ENCODE data around the gene NR1H3.

The NR1H3 gene

DNA sequence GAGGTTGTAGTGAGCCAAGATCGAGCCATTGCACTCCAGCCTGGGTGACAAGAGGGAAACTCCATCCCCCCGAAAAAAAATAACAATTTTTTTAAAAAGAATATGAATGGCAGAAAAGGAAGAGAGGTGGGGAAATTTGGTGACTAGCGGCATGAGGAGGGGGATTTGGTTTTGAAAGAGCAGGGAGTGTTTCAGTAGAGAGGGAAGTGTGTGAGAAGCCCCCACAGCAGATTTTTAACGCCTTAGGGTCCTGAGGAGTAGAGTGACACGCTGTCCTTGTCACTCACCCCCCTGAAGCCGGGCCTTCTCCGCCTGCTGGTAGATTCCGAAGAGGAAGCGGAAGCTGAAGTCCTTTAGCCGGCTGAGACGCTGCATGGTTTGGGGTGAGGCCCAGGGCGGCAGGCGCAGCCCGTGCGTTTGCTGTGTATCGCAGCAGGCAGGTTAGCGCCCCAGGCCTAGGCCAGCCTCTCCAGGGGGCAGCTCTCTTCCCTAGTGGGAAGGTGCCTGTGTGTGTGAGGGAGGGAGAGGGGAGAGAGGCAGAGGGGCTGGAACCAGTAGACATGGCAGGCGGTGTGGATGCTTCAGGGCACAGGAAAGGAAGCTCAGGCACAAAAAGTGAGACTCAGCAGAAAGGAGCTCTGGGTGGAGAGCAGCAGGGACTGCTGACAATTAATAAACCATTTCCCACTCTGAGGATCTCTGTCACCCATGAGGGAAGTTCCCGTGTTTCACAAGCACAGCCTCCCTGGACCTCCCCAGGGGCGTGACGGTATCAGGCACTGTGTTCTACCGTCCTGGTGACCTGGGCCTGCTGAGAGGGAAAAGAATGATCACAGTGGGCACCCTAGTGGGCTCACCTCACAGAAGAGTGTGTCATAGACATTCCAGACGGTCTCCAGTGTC is 13.1 kb upstream of the NR1H3 start:
- DNase-seq: peak; percentile 2 to 22

DNA sequence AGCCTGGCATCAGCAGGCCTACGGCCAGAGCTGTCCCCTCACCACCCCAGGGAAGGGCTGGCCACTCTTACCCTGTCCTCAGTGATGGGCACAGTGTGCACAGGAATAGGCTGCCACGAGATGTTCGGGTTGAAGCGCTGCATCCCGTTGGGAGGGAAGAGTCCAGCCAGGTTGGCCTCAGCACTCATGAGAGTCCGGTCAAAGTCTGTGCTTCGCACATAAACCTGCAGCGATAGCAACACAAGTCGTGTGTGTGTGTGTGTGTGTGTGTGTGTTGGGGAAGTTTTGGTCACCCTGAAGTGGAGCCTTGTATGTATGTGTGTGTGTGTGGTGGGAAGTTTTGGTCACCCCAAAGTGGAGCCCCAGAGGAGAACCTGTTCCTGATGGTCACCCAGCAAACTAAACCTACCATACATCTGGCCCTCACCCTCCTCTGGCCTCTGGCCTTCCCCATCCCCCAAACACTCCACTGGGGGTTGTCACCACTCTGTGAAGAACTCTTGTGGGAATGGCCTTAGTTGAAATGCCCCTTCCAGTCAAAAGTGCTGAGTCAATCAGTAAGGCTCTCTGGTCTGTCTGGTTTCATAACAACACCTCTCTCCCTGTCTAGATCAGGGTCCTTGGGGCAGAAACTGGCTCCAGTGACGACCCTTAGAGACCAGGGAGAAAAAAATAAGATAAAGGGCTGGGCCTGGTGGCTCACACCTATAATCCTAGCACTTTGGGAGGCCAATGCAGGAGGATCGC is 12.0 kb upstream of the NR1H3 start:
- no peak for DNase-seq

DNA sequence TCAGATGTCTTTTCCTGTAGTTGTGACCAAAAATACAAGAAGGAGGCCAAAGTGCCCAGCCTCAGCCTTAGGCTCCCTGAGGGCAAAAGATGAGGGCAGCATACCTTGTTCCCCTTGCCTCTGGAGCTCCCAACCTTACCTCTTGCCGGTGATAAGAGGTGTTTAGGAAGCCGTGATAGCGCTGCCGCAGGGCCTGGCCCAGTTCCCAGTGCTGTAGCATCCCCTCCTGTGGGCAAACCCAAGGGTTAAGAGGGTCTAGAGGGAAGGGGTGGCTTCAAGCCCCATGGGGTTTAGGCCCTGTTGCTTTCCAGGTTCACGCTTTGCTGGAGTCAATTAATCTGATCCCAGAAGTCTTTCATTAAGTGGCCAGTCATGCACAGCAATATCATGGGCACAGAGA is 10.3 kb upstream of the NR1H3 start:
- DNase-seq: no peak

DNA sequence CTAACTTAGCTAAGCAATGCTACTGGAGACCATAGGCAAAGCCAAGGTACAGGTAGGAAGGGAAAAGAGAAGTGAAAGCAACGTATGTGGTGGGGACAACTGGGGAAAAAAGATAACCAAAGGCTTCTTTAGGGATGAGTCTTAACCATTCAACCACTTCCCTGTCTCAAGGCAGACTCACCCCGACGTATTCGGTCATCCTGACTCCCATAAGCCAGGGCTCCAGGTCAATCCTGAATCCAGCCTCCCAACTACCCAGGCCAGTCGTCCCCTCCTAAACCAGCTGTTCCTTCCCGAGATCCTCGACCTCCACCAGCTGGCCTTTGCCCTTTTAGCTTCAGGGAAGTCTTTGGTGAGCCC is 9.5 kb upstream of the NR1H3 start:
- no peak for DNase-seq

DNA sequence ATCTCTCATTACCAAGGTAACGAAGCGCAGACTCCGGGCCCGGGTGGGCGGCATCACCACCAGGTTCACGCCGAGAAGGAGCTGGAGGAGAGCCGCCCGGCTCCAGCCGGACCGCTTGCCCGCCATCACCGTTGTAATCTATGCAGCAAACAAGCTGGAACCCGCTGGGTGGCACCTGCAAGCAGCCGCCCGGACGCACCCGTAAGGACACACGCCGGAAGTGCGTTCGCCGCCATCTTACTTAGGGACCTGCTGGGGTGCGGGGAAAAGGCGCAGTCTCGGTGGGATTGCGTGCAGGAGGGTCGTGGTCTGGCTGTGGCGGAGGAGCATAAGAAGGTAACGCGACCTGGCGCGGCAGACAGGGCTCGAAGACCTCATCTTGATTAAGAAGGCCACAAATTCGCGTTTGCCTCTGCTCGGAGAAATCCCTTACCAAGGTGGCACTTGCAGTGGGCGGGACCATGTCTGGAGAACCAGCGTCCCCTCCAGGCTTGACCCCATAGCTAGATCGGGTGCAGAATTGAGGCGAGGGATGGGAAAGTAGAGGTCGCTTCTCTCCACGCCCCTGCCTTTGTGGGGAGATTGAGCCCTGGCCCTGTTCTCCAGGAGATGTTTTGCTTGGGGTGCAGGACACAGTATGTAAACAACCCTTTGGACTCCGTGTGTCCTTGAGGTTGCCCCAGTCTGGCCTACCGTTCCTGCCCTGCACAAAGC is 9.0 kb upstream of the NR1H3 start, which contains the start of gene ACP2:
Gene ACP2 (minus strand): TSS at position 151 of the 714 bp plus-strand sequence. CDS start 25 bp downstream, at position 126.
- DNase-seq: peak; percentile 87 to 89

DNA sequence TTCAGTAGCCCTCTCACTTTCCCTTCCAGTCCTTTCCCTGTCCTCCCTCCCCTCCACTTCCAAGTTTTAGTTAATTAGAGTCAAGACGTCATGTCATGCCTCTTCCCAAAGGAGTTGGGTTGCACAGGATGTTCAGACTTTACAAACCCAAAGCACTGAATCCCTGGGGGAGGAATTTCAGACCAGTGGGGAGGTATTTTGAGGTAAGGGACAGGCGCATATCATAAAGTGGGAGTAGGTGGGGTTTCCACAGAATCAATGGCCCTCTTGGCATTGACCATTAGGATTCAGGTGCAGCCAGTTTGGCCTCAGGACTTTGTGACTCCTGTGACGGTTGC is 8.4 kb upstream of the NR1H3 start:
- no peak for DNase-seq

DNA sequence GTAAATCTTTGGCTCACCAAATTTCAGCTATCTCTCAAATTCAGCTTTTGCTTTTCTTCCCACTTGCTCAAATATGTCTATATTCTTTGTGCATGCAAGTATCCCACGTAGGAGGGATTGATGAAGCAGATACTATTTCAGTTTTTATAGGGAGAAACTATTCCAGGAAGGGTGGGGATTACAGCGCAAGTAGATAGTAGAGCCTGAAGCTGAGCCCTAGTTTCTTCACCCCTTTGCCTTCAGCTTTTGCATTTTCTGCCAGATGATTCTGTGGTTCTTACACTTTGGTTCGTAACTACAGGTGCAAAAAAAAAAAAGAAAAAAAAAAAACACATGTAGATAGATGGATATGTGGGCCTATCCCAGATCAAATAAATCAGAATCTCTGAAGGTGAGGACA is 6.0 kb upstream of the NR1H3 start:
- DNase-seq: no peak

DNA sequence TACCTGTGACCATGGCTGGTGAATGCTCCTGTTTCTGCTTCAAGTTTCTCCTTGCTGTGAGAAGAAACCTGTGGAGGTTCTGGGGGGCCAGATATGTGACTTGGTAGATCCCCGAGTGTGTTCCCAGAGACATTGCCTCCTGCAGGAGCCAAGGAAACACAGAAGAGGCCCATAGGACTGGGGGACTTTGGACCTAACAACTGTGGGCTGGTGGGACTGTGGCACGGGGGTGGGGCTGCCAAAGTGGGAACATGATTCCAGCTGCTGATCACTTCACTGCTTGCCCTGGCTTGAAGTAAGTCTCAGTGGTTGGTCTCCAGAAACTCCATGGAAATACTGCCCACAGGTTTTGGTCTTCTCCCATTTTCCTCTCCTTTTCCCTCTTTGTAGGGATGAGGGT is 4.1 kb upstream of the NR1H3 start:
- no peak for DNase-seq

DNA sequence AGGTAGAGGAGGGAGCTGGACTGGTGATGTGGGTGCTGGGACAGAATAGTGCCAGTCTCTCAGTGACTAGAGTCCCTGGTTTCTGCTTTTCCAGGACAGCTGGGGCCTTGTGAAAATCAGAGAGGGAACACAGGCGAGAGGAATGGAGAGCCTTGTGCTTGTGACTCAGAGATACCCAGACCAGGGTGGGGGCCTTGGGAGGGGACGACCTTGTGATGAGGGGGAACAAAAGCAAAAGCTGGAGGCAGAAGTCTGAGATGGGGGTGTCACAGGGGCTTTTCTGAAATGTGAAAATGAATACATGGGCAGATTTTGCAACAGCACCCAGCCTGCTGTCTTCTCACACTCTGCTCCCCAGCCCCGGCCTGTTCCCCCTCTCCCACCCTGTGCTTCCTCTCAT is 3.4 kb upstream of the NR1H3 start:
- peak in 1 of 2 donors; percentile 14 for DNase-seq

DNA sequence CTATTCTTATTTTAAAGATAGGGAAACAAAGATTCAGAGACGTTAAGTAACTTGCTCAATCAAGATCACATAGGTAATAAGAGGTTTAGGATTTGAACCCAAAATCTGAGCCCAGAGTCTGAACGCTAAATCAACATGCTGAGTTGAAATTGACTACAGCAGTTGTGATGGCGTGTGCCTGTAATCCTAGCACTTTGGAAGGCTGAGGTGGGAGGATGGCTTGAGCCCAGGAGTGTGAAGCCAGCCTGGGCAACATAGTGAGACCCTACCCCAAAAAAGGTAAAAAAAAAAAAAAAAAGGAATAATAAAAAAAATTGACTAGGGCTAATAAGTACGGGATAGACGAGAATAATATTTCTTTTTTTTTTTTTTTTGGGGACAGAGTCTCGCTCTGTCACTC is 1.4 kb upstream of the NR1H3 start:
- DNase-seq: no peak

DNA sequence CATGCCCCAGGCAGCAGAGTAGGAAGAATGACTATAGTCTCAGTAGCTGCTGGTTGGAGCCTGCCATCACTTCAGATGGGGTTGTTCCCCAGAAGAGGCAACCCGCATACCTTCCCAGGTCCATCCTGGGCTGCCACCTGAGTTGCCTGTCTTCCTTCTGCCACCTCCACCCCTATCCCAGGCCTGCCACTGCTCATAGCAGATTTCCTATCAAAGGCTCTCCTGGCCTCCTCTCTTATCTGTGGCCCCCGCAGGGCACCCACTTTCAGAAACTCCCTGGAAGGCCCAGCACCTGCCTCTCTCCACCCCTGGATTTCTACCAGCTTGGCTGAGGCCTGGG is 649 bp upstream of the NR1H3 start:
- no peak for DNase-seq

DNA sequence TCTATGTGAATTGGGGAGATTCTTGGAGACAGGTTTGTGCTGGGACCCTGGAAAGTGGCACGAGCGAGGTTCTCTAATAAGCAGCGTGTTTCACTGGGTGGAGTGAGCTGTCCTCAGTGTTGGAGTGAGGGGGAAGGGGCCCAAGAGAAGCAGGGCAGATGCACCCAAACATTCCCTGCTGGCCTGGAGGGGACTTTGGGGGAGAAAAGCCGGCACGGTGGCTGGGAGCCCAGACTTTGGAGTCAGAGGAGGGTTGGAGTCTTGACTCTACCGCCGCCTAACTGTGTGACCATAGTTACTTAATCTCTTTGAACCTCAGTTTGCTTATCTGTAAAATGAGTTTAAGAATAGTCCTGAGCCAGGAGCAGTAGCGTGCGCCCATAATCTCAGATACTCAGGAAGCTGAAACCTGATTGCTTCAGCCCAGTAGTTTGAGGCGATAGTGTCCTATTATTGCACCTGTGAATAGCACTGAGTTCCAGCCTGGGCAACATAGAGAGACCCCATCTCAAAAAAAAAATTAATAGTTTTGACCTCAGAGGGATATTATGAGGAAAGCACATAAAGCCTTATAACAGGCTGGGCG is 614 bp downstream of the NR1H3 start:
- no peak for DNase-seq

DNA sequence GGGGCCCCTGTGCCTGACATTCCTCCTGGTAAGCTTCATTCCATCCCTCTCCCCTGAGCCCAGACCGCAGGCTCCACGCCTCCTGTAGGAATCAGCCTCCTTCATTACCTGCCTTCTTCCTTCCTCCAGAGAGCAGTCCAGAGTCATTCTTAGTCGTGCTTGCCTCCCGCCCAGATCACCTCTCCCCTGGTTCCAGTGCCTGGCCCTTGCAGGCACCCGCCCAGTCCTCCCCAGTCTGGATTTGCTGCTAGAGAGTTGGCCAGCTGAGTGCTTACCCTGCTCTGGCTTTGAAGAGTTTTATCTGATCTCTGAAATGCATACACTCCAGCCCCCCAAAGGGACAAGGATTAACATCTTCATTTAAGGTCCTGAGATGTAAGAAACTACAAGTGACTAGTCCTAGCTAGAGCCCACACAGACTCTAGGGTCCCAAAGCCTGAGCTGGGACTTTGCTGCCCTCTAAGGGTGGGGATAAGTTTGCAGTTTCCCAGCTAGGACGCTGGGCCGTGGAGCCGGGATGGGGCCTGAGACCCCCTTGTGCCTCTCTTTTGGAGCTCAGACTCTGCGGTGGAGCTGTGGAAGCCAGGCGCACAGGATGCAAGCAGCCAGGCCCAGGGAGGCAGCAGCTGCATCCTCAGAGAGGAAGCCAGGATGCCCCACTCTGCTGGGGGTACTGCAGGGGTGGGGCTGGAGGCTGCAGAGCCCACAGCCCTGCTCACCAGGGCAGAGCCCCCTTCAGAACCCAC is 1.6 kb downstream of the NR1H3 start:
- DNase-seq: peak; percentile 31 to 32

DNA sequence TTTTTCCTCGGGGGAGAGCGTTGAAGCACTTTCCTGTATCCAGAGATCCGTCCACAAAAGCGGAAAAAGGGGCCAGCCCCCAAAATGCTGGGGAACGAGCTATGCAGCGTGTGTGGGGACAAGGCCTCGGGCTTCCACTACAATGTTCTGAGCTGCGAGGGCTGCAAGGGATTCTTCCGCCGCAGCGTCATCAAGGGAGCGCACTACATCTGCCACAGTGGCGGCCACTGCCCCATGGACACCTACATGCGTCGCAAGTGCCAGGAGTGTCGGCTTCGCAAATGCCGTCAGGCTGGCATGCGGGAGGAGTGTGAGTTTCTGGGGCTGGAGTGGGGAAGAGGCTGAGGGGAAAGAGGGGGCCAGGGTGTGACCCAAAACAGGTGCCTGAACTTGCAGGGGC is 2.6 kb downstream of the NR1H3 start:
- DNase-seq: no peak

DNA sequence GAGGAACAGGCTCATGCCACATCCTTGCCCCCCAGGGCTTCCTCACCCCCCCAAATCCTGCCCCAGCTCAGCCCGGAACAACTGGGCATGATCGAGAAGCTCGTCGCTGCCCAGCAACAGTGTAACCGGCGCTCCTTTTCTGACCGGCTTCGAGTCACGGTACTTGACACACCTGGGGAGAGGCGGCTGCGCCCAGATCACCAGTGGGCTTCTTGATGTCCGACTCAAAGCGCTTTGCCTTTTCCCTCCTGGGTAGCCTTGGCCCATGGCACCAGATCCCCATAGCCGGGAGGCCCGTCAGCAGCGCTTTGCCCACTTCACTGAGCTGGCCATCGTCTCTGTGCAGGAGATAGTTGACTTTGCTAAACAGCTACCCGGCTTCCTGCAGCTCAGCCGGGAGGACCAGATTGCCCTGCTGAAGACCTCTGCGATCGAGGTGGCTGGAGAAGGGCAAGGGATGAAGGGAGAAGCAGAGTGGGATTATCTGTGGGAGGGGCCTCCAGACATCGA is 3.5 kb downstream of the NR1H3 start:
- DNase-seq: no peak

DNA sequence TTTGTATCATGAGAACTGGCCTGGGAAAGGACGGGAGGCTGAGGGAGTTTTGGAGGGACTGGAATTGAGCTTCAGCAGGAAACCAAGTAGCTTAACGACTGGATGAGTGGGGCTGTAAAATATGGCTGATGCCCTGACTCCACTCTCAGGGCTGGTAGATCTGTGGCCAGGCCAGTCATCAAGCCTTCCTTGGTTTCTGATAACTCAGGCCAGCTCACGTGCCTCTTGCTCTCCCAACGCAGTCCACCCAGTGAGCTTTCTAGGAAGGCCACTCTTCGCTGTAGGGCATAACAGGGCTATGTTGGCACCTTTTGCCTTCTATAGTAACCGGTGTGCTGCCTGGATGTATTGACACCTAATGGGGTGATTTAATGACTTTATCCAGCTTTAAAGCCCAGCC is 6.3 kb downstream of the NR1H3 start:
- no peak for DNase-seq

DNA sequence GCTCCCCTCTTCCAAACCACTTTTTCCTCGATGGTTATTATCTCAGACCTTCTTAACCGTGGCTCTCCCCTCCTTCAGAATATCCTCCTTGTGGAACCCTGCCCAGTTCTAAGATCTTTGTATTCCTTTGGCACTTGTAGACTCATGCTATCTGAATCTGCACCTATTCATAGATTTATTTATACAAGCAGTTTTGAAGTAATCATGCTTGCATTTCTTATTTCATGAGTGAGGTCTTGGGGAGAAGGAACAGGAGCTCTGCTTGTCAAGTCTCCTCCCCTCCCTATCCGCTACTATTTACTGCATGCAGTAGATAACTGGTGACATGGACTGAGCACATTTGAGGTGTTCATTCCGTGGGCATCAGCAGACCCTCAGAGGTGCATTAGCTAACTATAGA is 6.7 kb downstream of the NR1H3 start:
- DNase-seq: no peak

DNA sequence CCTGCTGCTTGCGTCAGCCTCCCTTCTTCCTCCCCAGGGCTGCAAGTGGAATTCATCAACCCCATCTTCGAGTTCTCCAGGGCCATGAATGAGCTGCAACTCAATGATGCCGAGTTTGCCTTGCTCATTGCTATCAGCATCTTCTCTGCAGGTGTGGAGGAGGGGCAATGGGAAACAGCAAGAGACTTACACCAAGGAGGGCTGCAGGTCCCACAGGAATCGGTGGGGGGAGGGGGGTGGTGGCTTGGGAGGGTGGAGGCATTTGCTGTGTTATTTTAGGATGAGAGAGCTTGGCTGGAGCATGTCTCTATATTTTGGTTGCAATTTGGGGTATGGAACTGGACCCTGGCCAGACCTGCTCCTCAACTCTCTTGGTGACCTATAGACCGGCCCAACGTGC is 10.1 kb downstream of the NR1H3 start:
- DNase-seq: no peak

DNA sequence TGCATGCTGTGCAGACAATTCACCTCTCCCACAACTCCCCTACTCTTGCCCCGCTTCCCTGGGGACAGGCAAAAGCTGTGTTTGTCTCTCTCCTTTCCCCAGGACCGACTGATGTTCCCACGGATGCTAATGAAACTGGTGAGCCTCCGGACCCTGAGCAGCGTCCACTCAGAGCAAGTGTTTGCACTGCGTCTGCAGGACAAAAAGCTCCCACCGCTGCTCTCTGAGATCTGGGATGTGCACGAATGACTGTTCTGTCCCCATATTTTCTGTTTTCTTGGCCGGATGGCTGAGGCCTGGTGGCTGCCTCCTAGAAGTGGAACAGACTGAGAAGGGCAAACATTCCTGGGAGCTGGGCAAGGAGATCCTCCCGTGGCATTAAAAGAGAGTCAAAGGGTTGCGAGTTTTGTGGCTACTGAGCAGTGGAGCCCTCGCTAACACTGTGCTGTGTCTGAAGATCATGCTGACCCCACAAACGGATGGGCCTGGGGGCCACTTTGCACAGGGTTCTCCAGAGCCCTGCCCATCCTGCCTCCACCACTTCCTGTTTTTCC is 10.7 kb downstream of the NR1H3 start:
- no peak for DNase-seq

DNA sequence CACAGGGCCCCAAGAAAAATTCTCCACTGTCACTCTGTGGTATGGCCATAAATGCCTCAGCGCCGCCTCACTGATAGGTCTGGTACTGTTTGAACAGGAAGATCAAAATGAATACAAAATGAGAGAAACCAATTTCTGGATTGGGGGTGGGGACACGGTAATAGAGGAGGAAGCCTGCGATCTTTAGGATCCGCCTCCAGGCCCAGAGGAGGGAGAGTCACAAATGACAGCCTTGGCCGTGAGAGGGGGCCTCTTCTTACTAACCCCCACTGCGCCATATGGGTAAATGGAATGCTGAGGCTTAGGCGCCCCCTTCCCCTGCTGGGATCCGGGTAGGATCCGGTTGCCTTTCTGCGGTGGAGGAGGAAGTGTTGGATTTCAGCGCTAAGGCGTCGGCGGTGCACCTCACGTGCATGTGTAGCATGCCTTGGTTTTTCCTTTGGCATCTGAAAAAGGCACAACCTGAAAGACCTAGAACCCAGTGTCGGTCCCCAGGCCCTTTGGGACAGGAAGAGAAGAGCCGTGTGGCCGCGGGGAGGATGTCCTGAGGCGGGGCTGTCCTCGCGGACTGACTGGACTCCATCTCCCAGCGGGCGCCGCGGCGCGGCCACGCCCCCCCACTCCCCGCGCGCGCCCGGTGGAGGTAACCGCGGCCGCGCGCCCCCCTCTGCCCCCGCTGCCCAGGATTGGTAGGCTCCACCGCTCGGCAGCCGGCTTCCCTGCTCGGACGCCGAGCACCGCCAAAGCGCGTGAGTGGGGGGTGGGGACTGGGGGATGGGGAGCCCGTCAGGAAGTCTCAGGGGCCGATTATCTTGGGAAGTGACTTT is 11.4 kb downstream of the NR1H3 start:
- peak; percentile 86 to 88 for DNase-seq

DNA sequence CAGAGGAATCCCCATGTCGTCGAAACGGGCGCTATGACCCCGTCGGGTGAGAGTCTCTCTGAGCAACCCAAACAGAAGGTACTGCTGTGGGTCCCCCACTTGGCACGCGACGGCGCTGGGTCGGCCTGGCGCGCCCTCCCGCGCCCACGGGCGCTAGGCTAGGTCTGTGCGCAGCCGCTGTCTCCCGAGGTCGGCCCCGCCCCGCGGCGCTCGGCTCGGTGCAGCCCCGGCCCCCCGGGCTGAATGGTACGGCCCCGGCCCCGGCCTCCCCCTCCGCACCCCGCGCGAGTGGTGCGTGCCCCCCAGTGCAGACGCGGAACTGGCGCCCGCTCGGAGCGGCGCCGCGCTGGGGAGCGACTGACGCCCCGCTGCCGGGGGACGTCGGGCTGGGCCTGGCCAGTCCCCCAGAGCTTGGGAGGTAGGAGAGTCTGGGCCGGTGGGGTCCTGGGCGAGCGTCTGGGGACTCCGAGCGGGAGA is 12.1 kb downstream of the NR1H3 start, which contains the start of gene MADD:
Gene MADD (plus strand): TSS at position 305 of the 477 bp plus-strand sequence.
- DNase-seq: peak; percentile 91 to 92
